HL-60 (cell line): ENCODE results near the gene CCDC82.

Source experiments
- DNase-seq, 2 experiments: peaks; one replicate each; pipeline ENCODE4 v3.0.0-alpha.2; 2010 to 2020; ENCODE audit warnings: low read depth in 1 of 2, low spot score in 1 of 2
- H3K27ac ChIP-seq: fragments of 250-450 bp; sonication (Bioruptor Pico); replicated peaks from 2 replicates; pipeline ENCODE4 v1.5.1; 2020; ENCODE audit warnings: mild to moderate bottlenecking, moderate library complexity
- H3K27me3 ChIP-seq: fragments of 250-450 bp; sonication (Bioruptor Pico); 2 replicates; pipeline ENCODE4 v1.5.1; 2021; ENCODE audit warnings: mild to moderate bottlenecking, moderate library complexity; ENCODE audit not compliant: insufficient read depth, poor library complexity, severe bottlenecking
- H3K4me3 ChIP-seq: replicated peaks from 2 replicates; pipeline ENCODE4 v1.5.1; 2011; ENCODE audit warnings: mild to moderate bottlenecking, control low read depth, low read length; ENCODE audit not compliant: insufficient read depth
- GABPA ChIP-seq: IDR thresholded peaks from 2 replicates; pipeline ENCODE4 v1.6.1; 2012; ENCODE audit warnings: low read depth
- POLR2AphosphoS5 ChIP-seq: IDR thresholded peaks from 2 replicates; pipeline ENCODE4 v1.6.1; 2012; ENCODE audit warnings: low read depth
- SPI1 ChIP-seq: IDR thresholded peaks from 2 replicates; pipeline ENCODE4 v1.6.1; 2012; ENCODE audit warnings: low read depth, mild to moderate bottlenecking, borderline replicate concordance
- TF ChIP-seq, protein P1 (sequence below): IDR thresholded peaks from 2 replicates; pipeline ENCODE4 v1.6.1; 2012; ENCODE audit warnings: low read depth; ENCODE audit not compliant: insufficient replicate concordance
- TF ChIP-seq, protein P2 (sequence below): IDR thresholded peaks from one replicate; pipeline ENCODE4 v1.5.1; 2011; ENCODE audit warnings: low read length, control low read depth, inconsistent platforms; ENCODE audit not compliant: insufficient read depth

CCDC82 gene

DNA sequence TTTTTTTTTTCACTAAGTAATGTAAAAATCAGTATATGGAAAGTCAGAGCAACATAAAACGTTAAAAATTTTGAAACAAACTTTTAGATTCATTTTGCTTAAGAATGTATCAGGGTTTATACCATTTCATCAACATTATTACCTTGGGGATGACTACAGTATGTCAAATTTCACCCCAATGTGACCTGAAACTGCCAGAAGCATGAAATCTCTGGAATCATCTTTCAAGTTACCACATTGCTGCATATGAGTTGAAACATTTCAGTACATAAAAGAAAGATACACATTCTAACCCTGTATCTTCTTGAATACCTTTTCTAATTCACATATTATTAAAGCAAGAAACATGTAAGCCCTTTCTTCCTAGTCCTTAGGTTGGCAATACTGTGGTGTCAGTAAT lies 79.5 kb downstream of the CCDC82 start:
- TF ChIP-seq SPI1 (no peak), POLR2AphosphoS5 (no peak), GABPA (no peak)
- TF ChIP-seq, protein P1, sequence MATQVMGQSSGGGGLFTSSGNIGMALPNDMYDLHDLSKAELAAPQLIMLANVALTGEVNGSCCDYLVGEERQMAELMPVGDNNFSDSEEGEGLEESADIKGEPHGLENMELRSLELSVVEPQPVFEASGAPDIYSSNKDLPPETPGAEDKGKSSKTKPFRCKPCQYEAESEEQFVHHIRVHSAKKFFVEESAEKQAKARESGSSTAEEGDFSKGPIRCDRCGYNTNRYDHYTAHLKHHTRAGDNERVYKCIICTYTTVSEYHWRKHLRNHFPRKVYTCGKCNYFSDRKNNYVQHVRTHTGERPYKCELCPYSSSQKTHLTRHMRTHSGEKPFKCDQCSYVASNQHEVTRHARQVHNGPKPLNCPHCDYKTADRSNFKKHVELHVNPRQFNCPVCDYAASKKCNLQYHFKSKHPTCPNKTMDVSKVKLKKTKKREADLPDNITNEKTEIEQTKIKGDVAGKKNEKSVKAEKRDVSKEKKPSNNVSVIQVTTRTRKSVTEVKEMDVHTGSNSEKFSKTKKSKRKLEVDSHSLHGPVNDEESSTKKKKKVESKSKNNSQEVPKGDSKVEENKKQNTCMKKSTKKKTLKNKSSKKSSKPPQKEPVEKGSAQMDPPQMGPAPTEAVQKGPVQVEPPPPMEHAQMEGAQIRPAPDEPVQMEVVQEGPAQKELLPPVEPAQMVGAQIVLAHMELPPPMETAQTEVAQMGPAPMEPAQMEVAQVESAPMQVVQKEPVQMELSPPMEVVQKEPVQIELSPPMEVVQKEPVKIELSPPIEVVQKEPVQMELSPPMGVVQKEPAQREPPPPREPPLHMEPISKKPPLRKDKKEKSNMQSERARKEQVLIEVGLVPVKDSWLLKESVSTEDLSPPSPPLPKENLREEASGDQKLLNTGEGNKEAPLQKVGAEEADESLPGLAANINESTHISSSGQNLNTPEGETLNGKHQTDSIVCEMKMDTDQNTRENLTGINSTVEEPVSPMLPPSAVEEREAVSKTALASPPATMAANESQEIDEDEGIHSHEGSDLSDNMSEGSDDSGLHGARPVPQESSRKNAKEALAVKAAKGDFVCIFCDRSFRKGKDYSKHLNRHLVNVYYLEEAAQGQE = no peak
- Histone ChIP-seq H3K27me3 (no peaks in the 10 kb centered on the region), H3K4me3 (no peak overlapping the region), H3K27ac (no peak overlapping the region)
- DNase-seq = no peak

DNA sequence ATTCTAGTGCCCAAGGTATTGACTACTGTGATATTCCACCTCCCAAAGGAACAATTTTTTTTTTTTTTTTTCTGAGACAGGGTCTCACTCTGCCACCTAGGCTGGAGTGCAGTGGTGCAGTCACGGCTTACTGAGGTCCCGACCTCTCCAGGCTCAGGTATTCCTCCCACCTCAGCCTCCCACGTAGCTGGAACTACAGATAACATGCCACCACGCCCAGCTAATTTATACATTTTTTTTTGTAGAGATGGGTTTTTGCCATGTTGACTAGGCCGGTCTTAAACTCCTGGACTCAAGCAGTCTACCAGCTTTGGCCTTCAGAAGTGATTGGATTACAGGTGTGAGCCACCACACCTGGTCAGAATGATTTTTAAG lies 80.1 kb downstream of the CCDC82 start:
- no peak overlapping the region for H3K4me3 ChIP-seq
- TF ChIP-seq SPI1 = no peak
- TF ChIP-seq GABPA = no peak
- TF ChIP-seq, protein P1 = no peak
- no peaks in the 10 kb centered on the region for H3K27me3 ChIP-seq
- no peak for DNase-seq
- no peak overlapping the region for H3K27ac ChIP-seq

DNA sequence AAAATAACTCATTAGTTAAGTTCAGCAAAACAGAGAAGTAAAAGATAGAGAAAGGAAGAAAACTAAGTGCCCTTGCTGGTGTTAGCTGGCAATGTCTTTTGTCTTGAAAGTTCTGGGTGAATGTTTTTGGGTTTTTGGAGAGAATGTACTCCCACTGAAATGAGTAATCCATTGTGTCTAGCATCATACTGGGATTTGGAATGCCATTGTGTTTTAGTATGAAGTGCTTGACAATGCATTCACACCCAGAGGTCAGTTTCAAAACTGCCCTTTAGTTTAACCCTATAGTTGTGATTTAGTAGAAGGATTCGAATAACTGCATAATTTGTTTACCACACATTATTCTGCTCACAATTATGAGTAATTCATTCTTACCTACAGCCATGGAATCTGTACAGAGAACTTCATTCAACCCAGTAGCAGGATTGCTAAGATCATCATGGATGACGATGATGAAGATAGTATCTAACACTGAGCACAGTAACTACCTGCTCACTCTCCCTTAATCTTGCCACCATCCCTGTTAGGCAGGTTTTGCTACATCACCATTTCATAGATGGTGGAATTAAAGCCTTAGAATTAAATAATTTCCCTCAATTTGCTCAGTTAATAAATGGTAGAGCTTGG lies 80.6 kb downstream of the CCDC82 start:
- no peak overlapping the region for H3K27ac ChIP-seq

More for the DNA sequence above, 80.6 kb downstream of the CCDC82 start:
- Histone ChIP-seq H3K27me3 (no peaks in the 10 kb centered on the region), H3K4me3 (no peak overlapping the region)
- no peak for DNase-seq
- TF ChIP-seq POLR2AphosphoS5 = no peak
- TF ChIP-seq, protein P1 = no peak
- TF ChIP-seq, protein P2, sequence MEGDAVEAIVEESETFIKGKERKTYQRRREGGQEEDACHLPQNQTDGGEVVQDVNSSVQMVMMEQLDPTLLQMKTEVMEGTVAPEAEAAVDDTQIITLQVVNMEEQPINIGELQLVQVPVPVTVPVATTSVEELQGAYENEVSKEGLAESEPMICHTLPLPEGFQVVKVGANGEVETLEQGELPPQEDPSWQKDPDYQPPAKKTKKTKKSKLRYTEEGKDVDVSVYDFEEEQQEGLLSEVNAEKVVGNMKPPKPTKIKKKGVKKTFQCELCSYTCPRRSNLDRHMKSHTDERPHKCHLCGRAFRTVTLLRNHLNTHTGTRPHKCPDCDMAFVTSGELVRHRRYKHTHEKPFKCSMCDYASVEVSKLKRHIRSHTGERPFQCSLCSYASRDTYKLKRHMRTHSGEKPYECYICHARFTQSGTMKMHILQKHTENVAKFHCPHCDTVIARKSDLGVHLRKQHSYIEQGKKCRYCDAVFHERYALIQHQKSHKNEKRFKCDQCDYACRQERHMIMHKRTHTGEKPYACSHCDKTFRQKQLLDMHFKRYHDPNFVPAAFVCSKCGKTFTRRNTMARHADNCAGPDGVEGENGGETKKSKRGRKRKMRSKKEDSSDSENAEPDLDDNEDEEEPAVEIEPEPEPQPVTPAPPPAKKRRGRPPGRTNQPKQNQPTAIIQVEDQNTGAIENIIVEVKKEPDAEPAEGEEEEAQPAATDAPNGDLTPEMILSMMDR = no peak
- TF ChIP-seq GABPA = no peak
- no peak for TF ChIP-seq SPI1
